OCI-LY7 (cell line): ENCODE measurements around the gene ZMYND8. TPM values are rescaled to one million over a fixed set of nuclear protein-coding genes. Genes with fewer than 3 reads are reported as not detected.

ENCODE experiments used
- BruUV-seq: library from RNA; stranded (reverse); fragments of 400-500 nt; replicated peaks from 2 replicates; lab custom pipeline; 2021; lab: Mats Ljungman, UMichigan
- CTCF ChIA-PET: fragments of 300-600 bp; sonication (Branson Sonifier 250); formaldehyde crosslinking; loops from one replicate; lab custom pipeline; 2022; ENCODE audit warnings: antibody characterized with exemption; ENCODE audit not compliant: unreplicated experiment; lab: Charles Lee
- POLR2A ChIA-PET: fragments of 300-600 bp; sonication (Branson Sonifier 250); formaldehyde crosslinking; loops from one replicate; lab custom pipeline; 2022; ENCODE audit warnings: antibody characterized with exemption; lab: Charles Lee
- DNase-seq: peaks from one replicate; pipeline ENCODE4 v3.0.0-alpha.2; 2015; ENCODE audit warnings: low spot score
- H2AFZ ChIP-seq: fragments of 200-600 bp; sonication (generic), shearing (Covaris generic); 2 replicates; pipeline ENCODE4 v1.6.1; 2014; ENCODE audit warnings: mild to moderate bottlenecking, antibody characterized with exemption, low read length, moderate library complexity
- H3K27ac ChIP-seq: fragments of 200-600 bp; sonication (generic); 2 replicates; pipeline ENCODE4 v1.5.1; 2014; ENCODE audit warnings: mixed run types, low read depth, mild to moderate bottlenecking, moderate library complexity, low read length, inconsistent platforms; ENCODE audit not compliant: poor library complexity, severe bottlenecking
- H3K36me3 ChIP-seq: fragments of 200-600 bp; sonication (generic); 2 replicates; pipeline ENCODE4 v1.6.1; 2014; ENCODE audit warnings: mild to moderate bottlenecking, antibody characterized with exemption, low read length, moderate library complexity, mixed read lengths; ENCODE audit not compliant: insufficient read depth
- H3K4me1 ChIP-seq: fragments of 200-600 bp; sonication (generic); 2 replicates; pipeline ENCODE4 v1.5.1; 2014; ENCODE audit warnings: mild to moderate bottlenecking, low read length; ENCODE audit not compliant: insufficient read depth, poor library complexity, severe bottlenecking
- H3K4me2 ChIP-seq: fragments of 200-600 bp; sonication (generic); 2 replicates; pipeline ENCODE4 v1.6.1; 2014; ENCODE audit warnings: mild to moderate bottlenecking, low read length
- H3K4me3 ChIP-seq: fragments of 200-600 bp; sonication (generic); 2 replicates; pipeline ENCODE4 v1.5.1; 2014; ENCODE audit warnings: mild to moderate bottlenecking, low read depth, low read length; ENCODE audit not compliant: poor library complexity, severe bottlenecking
- H3K79me2 ChIP-seq: fragments of 200-600 bp; sonication (generic); 2 replicates; pipeline ENCODE4 v1.6.1; 2016; ENCODE audit warnings: low read depth, mild to moderate bottlenecking, low read length, moderate library complexity, mixed read lengths; ENCODE audit not compliant: insufficient read depth
- H3K9me2 ChIP-seq: fragments of 200-600 bp; sonication (generic); 2 replicates; pipeline ENCODE4 v1.6.1; 2016; ENCODE audit warnings: mild to moderate bottlenecking, low read length, mixed read lengths; ENCODE audit not compliant: insufficient read depth
- H3K9me3 ChIP-seq: fragments of 200-600 bp; sonication (generic); 2 replicates; pipeline ENCODE4 v1.6.1; 2014; ENCODE audit warnings: mild to moderate bottlenecking, mixed run types, low read length, mixed read lengths
- H4K20me1 ChIP-seq: fragments of 200-600 bp; sonication (generic); 2 replicates; pipeline ENCODE4 v1.6.1; 2014; ENCODE audit warnings: mild to moderate bottlenecking, antibody characterized with exemption, low read length, moderate library complexity, mixed read lengths; ENCODE audit not compliant: insufficient read depth
- CTCF ChIP-seq: fragments of 200-600 bp; sonication (generic); conservative IDR thresholded peaks from 2 replicates; pipeline ENCODE4 v1.5.1; 2014; ENCODE audit warnings: mild to moderate bottlenecking, antibody characterized with exemption, low read length, moderate library complexity, mixed read lengths
- EZH2phosphoT487 ChIP-seq: fragments of 200-600 bp; sonication (generic); IDR thresholded peaks from 2 replicates; pipeline ENCODE4 v1.6.1; 2018; ENCODE audit warnings: low read depth, borderline replicate concordance, mild to moderate bottlenecking, mixed run types, antibody characterized with exemption, low read length, moderate library complexity, mixed read lengths
- intact Hi-C: fragments of 100-400 bp; cut with micrococcal nuclease; formaldehyde crosslinking; loops from one replicate; pipeline ENCODE4 v1.10.0; 2022; ENCODE audit not compliant: unreplicated experiment
- total RNA-seq, 2 experiments: library from RNA; depleted of rRNA in 1 of 2; stranded (reverse); fragments of >200 nt in 1 of 2; shearing (Covaris generic) in 1 of 2; gene quantifications; 2 replicates each; pipeline ENCODE4 v1.2.3, GENCODE V29; 2014 to 2022

Gene ZMYND8
- total RNA-seq, 2 experiments from 2014 or later, result 30.4 to 69.1 TPM

GRCh38 chr20:47224857-47225256 lies 131.6 kb downstream of the ZMYND8 start:
- BruUV-seq, result no TSS peak
- ChIA-PET POLR2A (no interaction called here), CTCF (no interaction called here)
- Histone ChIP-seq H4K20me1 (no peaks in the 10 kb centered on the region), H3K79me2 (no peaks in the 10 kb centered on the region), H3K36me3 (peaks cover 96% of the 10 kb centered on the region), H3K27ac (no peak overlapping the region), H3K4me1 (no peaks in the 10 kb centered on the region), H3K4me3 (no peak overlapping the region), H2AFZ (no peak overlapping the region), H3K9me2 (no peaks in the 10 kb centered on the region), H3K4me2 (no peak overlapping the region), H3K9me3 (no peaks in the 10 kb centered on the region)
- DNase-seq, result no peak
- intact Hi-C loops, result no loop called here
- TF ChIP-seq EZH2phosphoT487, result no peak
- no peak for TF ChIP-seq CTCF

GRCh38 chr20:47224300-47224791 lies 132.2 kb downstream of the ZMYND8 start:
- Histone ChIP-seq H3K4me1 (no peaks in the 10 kb centered on the region), H3K4me2 (no peak overlapping the region), H3K36me3 (peaks cover 96% of the 10 kb centered on the region), H3K27ac (no peak overlapping the region), H3K9me2 (no peaks in the 10 kb centered on the region), H3K4me3 (no peak overlapping the region), H4K20me1 (no peaks in the 10 kb centered on the region), H3K79me2 (no peaks in the 10 kb centered on the region), H3K9me3 (no peaks in the 10 kb centered on the region), H2AFZ (no peak overlapping the region)
- ChIA-PET POLR2A (no interaction called here), CTCF (no interaction called here)
- DNase-seq, result no peak
- no peak for TF ChIP-seq EZH2phosphoT487
- TF ChIP-seq CTCF, result no peak
- intact Hi-C loops, result no loop called here
- BruUV-seq, result no TSS peak

GRCh38 chr20:47223896-47224295 lies 132.6 kb downstream of the ZMYND8 start:
- peaks cover 94% of the 10 kb centered on the region for H3K36me3 ChIP-seq
- no peak overlapping the region for H3K27ac ChIP-seq
- H3K9me2 ChIP-seq, result no peaks in the 10 kb centered on the region
- no peaks in the 10 kb centered on the region for H3K9me3 ChIP-seq
- CTCF ChIA-PET, result no interaction called here
- TF ChIP-seq EZH2phosphoT487 (no peak), CTCF (no peak)
- no peak overlapping the region for H3K4me3 ChIP-seq
- intact Hi-C loops, result no loop called here
- no peak for DNase-seq
- H4K20me1 ChIP-seq, result no peaks in the 10 kb centered on the region
- no peak overlapping the region for H3K4me2 ChIP-seq
- POLR2A ChIA-PET, result no interaction called here
- BruUV-seq, result no TSS peak
- H3K4me1 ChIP-seq, result no peaks in the 10 kb centered on the region
- H3K79me2 ChIP-seq, result no peaks in the 10 kb centered on the region
- no peak overlapping the region for H2AFZ ChIP-seq
